HG03103 (cell line): ENCODE results near the gene MYO7B.

Source experiments
- ATAC-seq: cut with Tn5 transposase; IDR thresholded peaks from one replicate; pipeline ENCODE4 v1.9.1; 2021; ENCODE audit warnings: low read depth; ENCODE audit not compliant: unreplicated experiment

The MYO7B gene

DNA sequence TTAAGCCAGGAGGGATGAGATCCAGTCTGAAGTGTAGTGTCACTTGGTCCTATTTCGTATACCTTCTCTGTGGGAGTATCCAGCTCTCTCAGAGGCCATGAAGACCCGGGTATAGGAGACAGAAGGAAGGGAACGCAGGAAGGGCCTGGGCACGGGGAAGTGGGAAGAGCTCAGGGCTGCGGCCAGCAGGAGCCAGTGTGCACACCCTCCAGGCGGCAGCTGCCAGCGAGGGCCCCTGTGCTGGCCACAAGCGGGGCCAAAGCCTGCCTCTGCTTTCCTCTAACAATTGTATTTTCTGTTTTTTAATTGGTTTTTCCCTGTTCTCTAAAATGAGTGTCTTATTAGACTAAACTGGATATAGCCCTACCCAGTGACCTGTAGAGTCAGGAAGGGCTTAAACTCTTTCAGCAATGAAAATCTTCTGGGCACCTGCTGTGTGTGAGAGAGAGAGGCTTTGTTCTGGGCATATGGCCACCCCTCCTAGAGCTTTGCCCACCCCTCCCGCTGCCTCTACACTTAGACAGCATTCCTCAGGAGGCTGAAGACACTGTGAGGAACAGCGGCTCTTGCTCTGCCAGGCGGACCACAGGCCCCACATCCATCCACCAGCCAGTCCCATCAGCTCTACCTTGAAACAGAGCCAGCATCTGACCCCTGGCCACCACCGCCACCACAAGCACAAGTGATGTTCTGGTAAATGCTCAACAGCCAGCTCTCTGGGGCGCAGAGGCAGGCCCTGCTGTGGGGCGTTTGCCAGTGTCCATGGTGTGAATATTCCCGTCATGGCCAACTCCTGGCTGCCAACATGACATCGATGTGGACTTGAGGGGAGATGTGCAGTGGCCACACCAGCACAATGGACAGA is 120.0 kb downstream of the MYO7B start:
- ATAC-seq = no peak

DNA sequence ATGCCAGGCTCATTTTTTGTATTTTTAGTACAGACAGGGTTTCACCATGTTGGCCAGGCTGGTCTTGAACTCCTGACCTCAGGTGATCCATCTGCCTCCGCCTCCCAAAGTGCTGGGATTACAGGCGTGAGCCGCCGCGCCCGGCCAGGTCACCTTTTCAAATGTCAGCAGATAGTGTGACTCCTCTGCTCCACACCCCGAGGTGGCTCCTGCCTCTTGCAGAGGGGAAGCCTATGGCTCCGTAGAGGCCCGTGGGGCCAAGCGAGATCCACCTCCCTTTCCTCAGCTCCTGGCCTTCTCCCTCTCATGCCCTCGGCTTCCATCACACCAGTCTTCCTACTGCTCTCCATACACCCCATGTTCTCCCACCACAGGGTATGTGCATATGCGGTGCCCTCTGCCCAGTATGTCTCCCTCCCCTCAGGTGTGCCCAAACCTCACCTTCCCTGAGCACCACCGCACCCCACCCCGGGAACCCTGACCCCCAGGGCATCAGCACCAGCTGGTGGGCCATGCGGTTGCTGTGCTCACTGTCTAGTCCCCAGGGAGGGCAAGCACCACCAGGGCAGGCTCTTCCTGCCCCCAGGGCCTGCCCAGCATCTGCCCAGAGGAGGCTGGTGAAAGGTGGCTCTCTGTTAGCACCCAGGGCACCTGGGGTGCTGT is 121.2 kb downstream of the MYO7B start:
- ATAC-seq = no peak

DNA sequence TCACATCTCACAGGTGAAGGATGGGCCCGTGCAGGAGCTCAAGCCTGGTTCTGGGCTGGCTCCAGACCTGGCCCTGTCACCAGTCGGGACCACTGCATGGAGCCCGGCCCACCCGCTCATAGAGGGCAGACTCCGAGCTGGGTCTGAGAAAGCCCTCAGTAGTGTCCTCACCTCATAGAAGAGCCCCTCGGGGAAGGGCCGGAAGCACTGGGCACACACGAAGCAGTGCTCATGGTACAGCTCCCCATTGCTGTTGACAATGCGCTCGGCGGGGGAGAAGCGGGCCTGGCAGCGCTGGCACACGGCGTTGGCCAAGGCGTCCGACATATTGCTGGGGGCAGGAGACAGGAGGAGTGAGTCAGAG is 121.7 kb downstream of the MYO7B start:
- ATAC-seq = no peak

DNA sequence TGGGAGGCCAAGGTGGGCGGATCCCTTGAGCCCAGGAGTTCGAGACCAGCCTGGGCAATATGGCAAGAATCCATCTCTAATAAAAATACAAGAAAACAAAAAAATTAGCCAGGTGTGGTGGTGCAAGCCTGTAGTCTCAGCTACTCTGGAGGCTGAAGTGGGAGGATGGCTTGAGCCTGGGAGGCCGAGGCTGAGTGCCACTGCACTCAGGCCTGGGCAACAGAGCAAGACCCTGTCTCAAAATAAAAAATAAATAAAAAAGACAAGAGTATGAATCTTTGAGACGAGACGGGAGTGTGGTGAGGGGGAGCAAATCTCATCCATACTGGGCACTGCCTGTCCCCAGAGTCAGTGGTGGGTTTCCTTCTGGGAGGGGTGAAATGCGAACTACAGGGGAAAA is 122.7 kb downstream of the MYO7B start:
- no peak for ATAC-seq

DNA sequence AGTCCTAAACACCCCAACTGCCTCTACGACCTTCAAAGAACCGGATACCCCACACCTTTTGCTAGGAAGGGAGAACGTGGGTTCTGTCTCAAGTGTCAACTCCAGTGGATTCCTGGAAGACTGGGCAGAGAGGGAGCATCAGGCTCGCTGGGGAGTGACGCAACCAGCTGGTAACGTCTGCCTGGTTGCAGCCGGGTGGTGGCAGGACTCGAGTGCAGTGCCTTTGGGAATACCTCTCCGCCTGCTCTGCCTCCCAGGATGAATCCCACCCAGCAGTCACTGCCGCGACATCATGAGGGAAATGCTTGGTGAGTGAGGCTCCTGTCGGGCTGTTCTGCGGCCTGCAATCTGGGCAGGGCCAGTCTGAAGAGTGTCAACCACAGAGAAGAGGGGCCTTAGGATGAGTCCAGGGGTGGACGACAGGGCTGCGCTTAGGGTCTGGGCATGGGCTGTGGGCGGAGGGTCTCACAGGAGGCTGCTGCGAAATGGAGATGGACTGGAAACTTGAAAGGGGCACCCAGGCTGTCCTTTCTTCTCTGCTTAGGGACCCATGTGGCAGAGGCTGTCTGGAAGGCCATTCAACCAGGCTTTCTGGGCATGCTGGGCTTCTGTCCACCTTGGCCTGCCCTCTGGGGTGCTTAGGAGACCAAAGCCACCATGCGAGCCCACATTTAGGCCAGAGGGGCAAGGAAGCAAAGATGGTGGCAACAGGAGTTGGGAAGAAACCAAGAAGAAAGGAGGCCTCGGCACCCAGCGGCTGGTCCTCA is 123.3 kb downstream of the MYO7B start:
- no peak for ATAC-seq

DNA sequence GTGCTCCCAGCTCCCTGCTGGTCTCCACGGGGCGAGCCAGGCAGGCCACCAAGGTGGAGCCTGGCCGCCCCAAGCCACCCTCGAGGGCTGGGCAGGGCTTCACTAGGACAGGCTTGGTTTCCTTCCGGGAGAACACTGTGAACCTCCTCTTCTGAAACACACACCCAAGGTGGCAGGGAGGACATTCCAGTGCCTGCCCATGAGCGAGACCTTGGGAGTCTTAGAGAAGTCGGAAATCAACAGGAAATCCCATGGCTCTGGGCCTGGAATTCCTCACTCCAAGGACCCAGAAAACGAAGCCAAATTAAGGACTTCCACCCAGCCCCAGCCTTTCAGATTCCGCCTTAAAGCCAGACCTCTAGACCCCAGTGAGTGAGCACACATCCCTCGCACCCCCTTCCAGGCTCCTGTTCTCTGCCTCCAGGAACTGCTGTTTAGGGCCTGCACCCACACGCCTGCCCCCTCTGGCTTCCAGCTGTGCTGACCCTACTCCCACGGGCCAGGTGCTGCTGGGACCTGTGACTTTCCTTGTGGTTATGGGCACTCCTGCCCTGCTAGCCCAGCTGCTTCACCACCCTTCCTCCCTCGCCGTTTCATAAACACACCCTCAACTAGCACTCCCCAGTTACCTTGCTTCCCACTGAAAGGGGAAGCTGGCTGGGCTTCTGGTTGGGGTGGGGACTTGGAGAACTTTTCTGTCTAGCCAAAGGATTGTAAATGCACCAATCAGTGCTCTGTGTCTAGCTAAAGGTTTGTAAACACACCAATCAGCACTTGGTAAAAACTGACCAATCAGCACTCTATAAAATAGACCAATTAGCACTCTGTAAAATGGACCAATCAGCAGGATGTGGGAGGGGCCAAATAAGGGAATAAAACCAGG is 124.2 kb downstream of the MYO7B start:
- ATAC-seq = no peak

DNA sequence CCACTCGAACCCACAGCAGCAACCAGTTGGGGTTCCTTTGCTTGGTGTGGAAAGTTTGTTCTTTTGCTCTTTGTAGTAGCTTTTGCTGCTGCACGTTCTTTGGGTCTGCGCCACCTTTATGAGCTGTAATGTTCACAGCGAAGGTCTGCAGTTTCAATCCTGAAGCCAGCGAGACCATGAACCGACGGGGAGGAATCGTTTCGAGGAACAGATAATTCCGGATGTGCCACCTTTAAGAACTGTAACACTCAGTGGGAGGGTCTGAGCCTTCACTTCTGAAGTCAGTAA is 124.8 kb downstream of the MYO7B start:
- no peak for ATAC-seq

- ATAC-seq = no peak
Measured at GRCh38 chr2:127661072-127661649, 125.7 kb downstream of the MYO7B start.

DNA sequence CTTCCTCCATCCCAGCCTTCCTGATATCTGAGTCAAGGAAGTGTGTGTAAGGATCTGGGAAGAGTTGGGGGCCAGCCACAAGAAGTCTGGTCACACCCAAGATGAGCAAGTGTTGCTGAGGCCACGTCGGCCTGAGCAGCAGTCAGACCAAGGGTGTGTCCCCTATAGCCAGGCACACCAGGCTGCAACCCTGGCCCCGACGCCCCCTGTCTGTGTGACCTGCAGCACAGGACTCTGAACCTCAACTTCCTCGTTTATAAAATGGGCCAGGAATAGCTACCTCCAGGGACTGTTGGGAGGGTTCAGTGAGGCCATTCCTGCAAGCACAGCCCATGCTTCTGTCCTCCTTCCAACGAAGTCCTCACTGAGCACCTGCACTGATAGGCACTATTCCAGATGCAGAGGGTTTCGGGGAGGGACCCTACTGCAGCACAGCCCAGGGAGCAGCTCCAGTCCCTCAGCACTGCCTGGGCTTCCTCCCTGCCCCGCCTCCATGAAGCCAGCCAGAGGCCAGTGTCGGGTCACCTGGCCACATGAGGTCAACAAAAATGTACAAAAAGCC is 126.5 kb downstream of the MYO7B start:
- ATAC-seq = no peak

GRCh38 chr2:127662937-127663565 is 127.6 kb downstream of the MYO7B start:
- ATAC-seq = no peak

DNA sequence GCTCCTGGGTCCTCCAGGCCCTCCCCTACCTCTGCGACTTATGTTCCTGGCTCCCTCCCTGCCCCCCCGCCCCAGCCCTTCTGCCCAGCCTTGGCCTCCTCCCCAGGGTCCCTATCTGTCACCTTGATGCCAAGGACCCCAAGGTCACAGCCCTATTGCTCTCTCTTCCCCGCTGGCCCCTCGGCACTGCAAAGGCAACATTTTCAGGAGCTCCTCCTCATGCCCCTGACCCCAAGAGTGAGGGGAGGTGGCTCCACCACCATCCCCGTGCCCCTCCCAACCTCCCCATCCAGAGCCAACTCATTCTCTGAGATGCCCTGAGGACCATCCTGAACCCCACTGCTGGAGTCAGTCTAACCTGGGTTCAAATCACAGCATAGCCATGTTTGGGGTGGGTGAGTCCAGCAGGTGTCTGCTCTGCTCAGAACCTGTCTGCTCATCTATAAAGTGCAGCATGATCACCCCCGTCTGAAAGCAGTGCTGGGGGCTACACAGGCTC is 128.1 kb downstream of the MYO7B start:
- no peak for ATAC-seq

DNA sequence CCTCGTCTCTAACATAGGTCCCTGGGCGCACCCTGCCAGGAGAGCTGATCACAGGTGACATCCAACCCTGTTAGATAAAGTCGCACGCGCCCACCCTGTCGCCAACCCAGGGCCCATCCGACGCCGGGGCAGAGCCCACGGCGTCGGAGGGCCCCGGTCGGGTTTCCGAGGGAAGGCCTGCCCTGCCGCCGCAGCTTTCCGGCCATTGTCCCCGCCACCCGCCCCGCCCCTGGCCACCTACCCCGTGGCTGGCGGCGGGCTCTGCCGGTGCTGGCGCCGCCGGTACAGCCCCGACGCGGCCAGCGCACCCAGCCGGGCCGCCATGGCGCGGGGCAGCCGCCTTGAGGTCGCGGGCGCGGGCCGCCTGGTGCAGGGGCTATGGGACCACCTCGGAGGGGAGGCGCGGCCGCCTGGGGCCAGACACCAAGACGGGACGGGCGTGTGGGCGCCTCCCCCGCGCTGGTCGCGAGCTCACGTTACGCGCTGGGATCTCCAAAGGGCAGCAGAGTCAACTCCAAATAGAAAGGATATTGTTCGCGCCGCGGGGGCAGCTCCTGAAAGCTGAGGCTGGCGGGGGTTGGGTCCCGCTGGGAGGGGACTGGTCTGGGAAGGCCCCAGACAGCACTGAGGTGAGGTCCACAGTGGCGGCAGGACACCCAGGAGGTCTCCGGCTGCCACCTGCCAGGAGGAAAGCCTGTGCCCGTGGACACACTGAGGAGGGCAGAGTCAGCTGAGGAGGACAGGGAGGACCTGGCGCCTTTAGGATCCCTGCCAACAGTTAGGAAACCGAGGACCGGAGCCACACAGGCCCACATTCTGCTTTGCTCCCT is 128.8 kb downstream of the MYO7B start:
- ATAC-seq = no peak

DNA sequence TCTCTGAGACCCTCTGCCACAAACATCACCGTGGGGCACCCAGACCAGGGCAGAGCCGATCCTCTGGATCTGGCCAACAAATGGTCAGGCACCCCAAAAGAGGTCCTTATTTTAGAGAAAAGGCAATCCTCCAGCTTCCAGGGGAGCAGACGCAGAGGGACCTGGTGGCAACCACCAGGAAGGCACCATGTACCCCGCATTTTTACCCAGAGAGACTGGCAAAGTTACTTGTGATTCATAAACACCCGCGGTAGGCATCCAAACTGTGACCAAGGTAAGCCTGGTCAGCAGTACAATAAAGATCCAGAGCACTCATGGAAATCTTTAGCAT is 129.4 kb downstream of the MYO7B start:
- no peak for ATAC-seq

DNA sequence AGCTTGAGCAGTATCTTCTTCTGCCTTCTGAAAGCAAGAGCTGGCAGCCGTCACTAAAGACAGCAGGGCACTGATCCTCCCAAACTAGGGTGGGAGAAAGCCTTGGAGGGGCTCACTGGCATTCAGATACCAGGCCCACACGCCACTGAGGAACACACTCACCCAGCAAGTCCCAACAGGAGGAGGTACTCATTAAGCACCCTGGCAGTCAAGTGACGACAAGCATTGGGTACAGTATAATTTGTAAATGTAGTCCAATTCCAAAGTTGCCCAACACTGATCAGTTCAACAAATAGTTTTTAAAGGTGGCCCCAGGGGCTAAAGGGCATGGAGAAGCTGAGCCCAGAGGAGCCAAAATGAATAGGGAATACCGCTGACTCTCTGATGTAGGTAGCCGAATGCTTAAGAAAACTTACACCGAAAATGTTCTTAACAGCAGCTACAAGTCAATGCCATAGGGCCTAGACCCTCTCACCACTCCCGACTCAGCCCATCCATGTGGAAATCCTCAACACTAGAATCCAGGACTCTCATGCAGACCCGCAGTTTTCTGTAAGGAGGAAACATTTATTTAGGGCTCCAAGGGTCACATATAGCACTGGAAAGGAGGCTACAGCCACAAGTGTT is 129.9 kb downstream of the MYO7B start:
- ATAC-seq = no peak

GRCh38 chr2:127669056-127669455 is 133.6 kb downstream of the MYO7B start:
- no peak for ATAC-seq

DNA sequence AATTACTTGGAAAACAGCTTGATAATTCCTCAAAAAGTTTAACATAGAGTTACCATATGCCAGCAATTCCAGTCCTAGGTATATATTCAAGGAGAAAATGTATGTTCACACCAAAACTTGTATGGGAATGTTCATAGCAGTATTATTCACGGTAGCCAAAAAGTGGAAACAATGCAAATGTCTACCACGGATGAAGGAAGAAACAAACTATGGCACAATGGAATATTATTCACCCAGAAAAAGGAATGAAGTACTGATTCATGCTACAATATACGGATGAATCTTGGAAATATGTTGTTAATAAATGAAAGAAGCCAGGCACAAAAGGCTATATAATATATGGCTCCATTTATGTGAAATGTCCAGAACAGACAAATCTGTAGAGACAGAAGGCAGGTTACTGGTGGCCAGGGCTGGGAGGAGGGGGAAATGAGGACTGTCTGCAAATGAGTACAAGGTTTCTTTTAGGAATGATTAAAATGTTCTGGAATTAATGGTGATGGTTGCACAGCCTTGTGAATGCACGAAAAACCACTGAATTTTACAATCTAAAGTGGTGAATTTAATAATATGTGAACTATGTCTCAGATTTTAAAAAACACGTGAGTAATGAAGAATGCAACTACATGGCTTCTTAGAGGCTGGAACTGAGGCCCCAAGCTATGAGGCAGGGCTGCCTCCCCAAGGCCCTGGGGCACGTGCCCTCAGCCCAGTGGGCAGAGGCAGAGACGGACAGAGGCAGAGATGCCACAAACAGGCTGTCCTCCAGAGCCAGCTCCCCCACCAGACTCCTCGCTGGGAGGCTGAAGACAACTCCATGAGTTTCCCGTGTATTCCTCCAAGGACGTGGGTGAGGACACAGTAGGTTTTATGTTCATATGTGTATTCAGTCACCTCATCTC is 134.8 kb downstream of the MYO7B start:
- no peak for ATAC-seq

- no peak for ATAC-seq
Measured at GRCh38 chr2:127670957-127671290, 135.4 kb downstream of the MYO7B start.
